Peyer's patch (tissue), 4 donors: ENCODE results near the gene GABRD. TPM values are rescaled to one million over a fixed set of nuclear protein-coding genes. Genes with fewer than 3 reads are reported as not detected.

Experiments used
- DNase-seq, 3 donors: peaks; one replicate each; pipeline ENCODE4 v3.0.0-alpha.2; 2017 to 2019
- H3K27ac ChIP-seq, 4 donors: fragments of 200-600 bp; sonication (generic); one replicate each; pipeline ENCODE4 v1.5.1; 2016 to 2019
- H3K27me3 ChIP-seq, 2 donors: fragments of 200-600 bp; sonication (generic); one replicate each; pipeline ENCODE4 v1.5.1; 2019
- H3K36me3 ChIP-seq, 3 donors: fragments of 200-600 bp; sonication (generic); one replicate each; pipeline ENCODE4 v1.5.1; 2016 to 2019
- H3K4me1 ChIP-seq, 4 donors: fragments of 200-600 bp; sonication (generic); one replicate each; pipeline ENCODE4 v1.5.1; 2016 to 2019
- H3K4me3 ChIP-seq, 4 donors: fragments of 200-600 bp; sonication (generic); 1 replicate in 3 of 4; 2 replicates in 1 of 4; pipeline ENCODE4 v1.5.1; 2016 to 2019; ENCODE audit warnings: mild to moderate bottlenecking in 1 of 4
- H3K9me3 ChIP-seq, 4 donors: fragments of 200-600 bp; sonication (generic); one replicate each; pipeline ENCODE4 v1.5.1; 2016 to 2019; ENCODE audit warnings: mild to moderate bottlenecking in 1 of 4
- CTCF ChIP-seq, 6 experiments: fragments of 450-650 bp in 4 of 6; fragments of 200-600 bp in 2 of 6; sonication (generic) in 1 of 6; IDR thresholded peaks; one replicate each; pipeline ENCODE4 v1.5.1; 2017 to 2019; ENCODE audit warnings: antibody characterized with exemption in 6 of 6, mild to moderate bottlenecking in 3 of 6, moderate library complexity in 1 of 6
- POLR2A ChIP-seq, 2 donors: fragments of 450-650 bp; IDR thresholded peaks; one replicate each; pipeline ENCODE4 v1.5.1; 2017; ENCODE audit warnings: antibody characterized with exemption in 2 of 2, mild to moderate bottlenecking in 2 of 2, moderate library complexity in 2 of 2
- total RNA-seq, 4 donors: library from RNA; depleted of rRNA; stranded (reverse); fragments of >200 nt; gene quantifications; one replicate each; pipeline ENCODE4 v1.1.0, GENCODE V29; 2016

GABRD gene
- total RNA-seq, 4 donors from 2014 or later, result not detected

DNA sequence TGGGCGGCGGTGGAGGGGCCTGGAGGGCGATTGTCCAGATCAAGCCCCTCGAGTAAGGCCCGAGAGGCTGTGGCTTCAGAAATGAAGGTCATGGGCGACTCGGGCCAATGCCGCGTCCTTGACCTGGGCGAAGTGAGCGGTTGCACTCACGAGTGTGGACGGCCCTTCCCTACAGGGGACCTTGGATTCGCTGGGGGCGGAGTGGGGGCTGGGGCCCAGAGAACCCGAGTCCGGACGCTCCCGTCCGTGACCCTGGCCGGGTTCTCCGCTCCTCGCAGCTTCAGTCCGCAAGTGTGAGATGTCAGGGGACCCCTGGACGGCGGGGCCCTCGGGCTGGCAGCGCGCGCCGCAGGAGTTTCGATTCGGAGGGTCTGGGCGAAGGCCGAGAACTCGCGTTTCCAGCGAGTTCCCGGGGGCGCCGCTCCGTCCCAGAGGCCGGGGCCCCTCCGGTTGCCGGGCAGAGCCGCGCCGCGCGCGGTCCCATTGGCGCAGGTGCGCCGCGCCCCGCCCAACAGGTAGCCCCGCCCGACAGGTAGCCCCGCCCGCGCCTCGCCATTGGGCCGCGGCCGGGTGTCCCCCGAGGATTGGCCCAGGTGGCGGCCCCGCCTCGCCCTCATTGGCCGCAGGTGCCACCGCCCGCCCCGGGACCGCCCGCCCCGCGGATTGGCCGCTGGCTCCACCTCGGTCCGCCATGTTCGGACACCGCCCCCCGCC, 30.7 kb downstream of the GABRD start, which contains the start of gene PRKCZ:
TSS of gene PRKCZ (plus strand) at position 694 of the 714 bp plus-strand sequence. CDS start 220 bp downstream, outside the sequence.
- Histone ChIP-seq H3K27ac (peak within 1 kb of the TSS; percentile 80 to 96 (median 86)), H3K4me1 (peaks cover 9 to 44% (median 19%) of the 10 kb centered on the region in 4 donors), H3K27me3 (no peaks in the 10 kb centered on the region), H3K36me3 (no peaks in the 10 kb centered on the region), H3K9me3 (no peaks in the 10 kb centered on the region), H3K4me3 (peak within 1 kb of the TSS; percentile 61 to 99 (median 81))
- peak; percentile 94 to 98 (median 98) for DNase-seq
- peak in 1 of 6 experiments; percentile 2 for TF ChIP-seq CTCF (IDR thresholded peaks at IDR 0.05)
- TF ChIP-seq POLR2A (IDR thresholded peaks at IDR 0.05), result peak; percentile 79 to 82

- H3K27ac ChIP-seq, result peak overlapping the region; percentile 68 to 96 (median 86)
- peaks cover 0 to 2% (median 0%) of the 10 kb centered on the region in 3 donors for H3K36me3 ChIP-seq
- DNase-seq, result no peak
- TF ChIP-seq POLR2A (IDR thresholded peaks at IDR 0.05) (peak; percentile 20 to 22), CTCF (IDR thresholded peaks at IDR 0.05) (no peak)
- H3K9me3 ChIP-seq, result no peaks in the 10 kb centered on the region
- H3K4me1 ChIP-seq, result peaks cover 4 to 38% (median 15%) of the 10 kb centered on the region in 4 donors
- peak overlapping the region; percentile 61 to 99 (median 81) for H3K4me3 ChIP-seq
- H3K27me3 ChIP-seq, result no peaks in the 10 kb centered on the region
Measured at GRCh38 chr1:2050461-2050792, 31.3 kb downstream of the GABRD start.

- H3K27me3 ChIP-seq, result no peaks in the 10 kb centered on the region
- H3K36me3 ChIP-seq, result peaks cover 0 to 8% (median 0%) of the 10 kb centered on the region in 3 donors
- H3K27ac ChIP-seq, result peak overlapping the region; percentile 68 to 96 (median 86)
- H3K9me3 ChIP-seq, result no peaks in the 10 kb centered on the region
- H3K4me1 ChIP-seq, result peaks cover 4 to 32% (median 14%) of the 10 kb centered on the region in 4 donors
- TF ChIP-seq POLR2A (IDR thresholded peaks at IDR 0.05) (no peak), CTCF (IDR thresholded peaks at IDR 0.05) (no peak)
- H3K4me3 ChIP-seq, result peak overlapping the region; percentile 61 to 99 (median 81)
- DNase-seq, result no peak
Measured at GRCh38 chr1:2050793-2051682, 31.9 kb downstream of the GABRD start.

DNA sequence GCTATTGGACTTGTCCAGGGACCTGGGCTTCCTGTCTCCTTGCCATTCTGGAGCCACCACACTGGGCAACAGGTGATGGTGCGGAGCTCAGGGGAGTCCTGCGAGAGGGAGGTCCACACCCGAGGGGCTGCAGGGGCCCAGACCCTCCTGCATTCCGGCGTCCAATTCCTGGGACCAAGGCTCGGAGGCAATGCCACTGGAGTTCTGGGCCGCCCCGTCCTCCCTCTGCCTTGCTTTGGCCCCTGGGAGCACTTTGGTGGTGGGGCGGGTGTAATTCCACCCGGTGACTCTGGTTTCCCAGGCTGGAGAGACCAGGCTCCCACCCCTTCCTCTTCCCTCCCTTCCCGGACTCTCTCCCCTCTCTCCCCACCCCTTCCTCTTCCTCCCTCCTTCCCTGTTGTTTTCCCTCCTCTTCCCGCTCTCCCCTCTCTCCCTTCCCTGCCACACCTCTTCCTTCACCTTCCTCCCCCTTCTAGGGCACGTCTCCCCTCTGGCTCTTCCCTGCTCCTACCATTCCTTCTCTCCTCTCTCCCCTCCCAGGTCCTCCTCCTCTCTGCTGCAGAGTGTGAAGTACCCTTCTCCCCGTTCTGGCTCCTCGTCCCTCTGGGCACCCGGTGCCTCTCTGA, 33.0 kb downstream of the GABRD start:
- no peak for DNase-seq
- no peak for TF ChIP-seq CTCF (IDR thresholded peaks at IDR 0.05)
- no peak for TF ChIP-seq POLR2A (IDR thresholded peaks at IDR 0.05)
- Histone ChIP-seq H3K4me1 (peaks cover 4 to 24% (median 14%) of the 10 kb centered on the region in 4 donors), H3K27me3 (no peaks in the 10 kb centered on the region), H3K9me3 (no peaks in the 10 kb centered on the region), H3K36me3 (peaks cover 0 to 17% (median 0%) of the 10 kb centered on the region in 3 donors), H3K4me3 (peak overlapping the region in 2 of 4 donors; percentile 86 to 99), H3K27ac (peak overlapping the region in 1 of 4 donors; percentile 96)

DNA sequence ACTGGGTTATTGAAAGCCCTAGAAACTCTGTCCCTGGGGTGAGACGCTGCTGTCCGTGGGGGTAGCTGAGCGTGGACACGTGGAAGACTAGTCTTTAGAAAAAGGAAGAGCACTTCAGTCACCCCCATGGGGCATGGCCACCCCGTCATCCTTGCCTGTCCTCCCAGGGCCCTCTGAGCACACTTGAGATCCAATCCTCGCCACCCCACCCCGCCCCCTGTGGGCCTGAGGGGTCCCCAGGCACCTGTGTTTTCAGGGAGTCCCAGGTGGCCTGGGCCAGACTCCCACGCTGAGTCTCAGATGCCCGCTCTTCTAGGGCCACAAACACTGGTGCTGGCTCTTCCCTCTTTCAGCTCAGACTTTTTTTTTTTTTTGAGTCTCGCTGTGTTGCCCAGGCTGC, 33.6 kb downstream of the GABRD start:
- no peak overlapping the region for H3K27ac ChIP-seq
- no peaks in the 10 kb centered on the region for H3K9me3 ChIP-seq

More for the DNA sequence above, 33.6 kb downstream of the GABRD start:
- H3K4me1 ChIP-seq, result peaks cover 4 to 19% (median 13%) of the 10 kb centered on the region in 4 donors
- H3K4me3 ChIP-seq, result no peak overlapping the region
- H3K36me3 ChIP-seq, result peaks cover 0 to 23% (median 0%) of the 10 kb centered on the region in 3 donors
- H3K27me3 ChIP-seq, result no peaks in the 10 kb centered on the region
- no peak for TF ChIP-seq POLR2A (IDR thresholded peaks at IDR 0.05)
- TF ChIP-seq CTCF (IDR thresholded peaks at IDR 0.05), result no peak
- DNase-seq, result no peak
